ENCODE results near the gene RANBP17.

The RANBP17 gene

DNA sequence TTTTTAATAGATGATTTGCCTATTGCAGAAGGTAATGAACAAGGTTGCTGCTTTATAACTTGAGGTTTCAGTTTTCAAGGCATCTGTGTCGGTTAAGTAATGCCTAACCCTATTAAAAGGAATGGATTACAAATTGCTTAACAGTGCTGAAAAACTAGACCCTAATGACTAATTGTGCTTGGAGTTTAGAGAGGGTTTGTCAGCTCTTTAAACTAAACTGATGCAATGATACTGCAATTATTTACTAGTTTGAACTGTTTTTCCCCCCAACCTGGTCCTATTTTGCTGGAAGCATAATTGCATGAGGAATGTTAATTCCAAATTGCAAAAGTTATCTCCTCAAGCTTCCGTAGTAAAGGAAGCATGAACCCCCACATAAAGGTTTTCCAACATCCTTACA is 407.9 kb downstream of the RANBP17 start (continued):
- TF ChIP-seq ZBTB44 (tag by site-specific recombination; IDR thresholded peaks at IDR 0.05) (peak; percentile 76), YY1 (tag by site-specific recombination; IDR thresholded peaks at IDR 0.05) (no peak), CTCF (tag by site-specific recombination; IDR thresholded peaks at IDR 0.05) (no peak), REPIN1 (tag by site-specific recombination; IDR thresholded peaks at IDR 0.05; ENCODE audit: low read depth) (no peak), ZNF174 (tag by site-specific recombination; IDR thresholded peaks at IDR 0.05) (no peak)

GRCh38 chr5:171270136-171270535 is 408.3 kb downstream of the RANBP17 start:
- no peaks in the 10 kb centered on the region for H3K9me3 ChIP-seq (ENCODE audit: control insufficient read depth, insufficient read depth, low read depth, low read length)
- TF ChIP-seq PRDM1 (tag by site-specific recombination; IDR thresholded peaks at IDR 0.05), result no peak
- TF ChIP-seq ZNF670 (tag by site-specific recombination; IDR thresholded peaks at IDR 0.05; ENCODE audit: low read depth), result no peak
- TF ChIP-seq YY2 (tag by site-specific recombination; IDR thresholded peaks at IDR 0.05), result no peak
- TF ChIP-seq ZSCAN23 (tag by site-specific recombination; IDR thresholded peaks at IDR 0.05), result no peak
- H3K27ac ChIP-seq (ENCODE audit: extremely low read depth, low read depth, low read length), result no peak overlapping the region
- peaks cover 3% of the 10 kb centered on the region for H3K4me1 ChIP-seq (ENCODE audit: control insufficient read depth, insufficient read depth, low read length)
- H3K36me3 ChIP-seq (ENCODE audit: control insufficient read depth in 2 of 2, insufficient read depth in 1 of 2, low read length in 2 of 2), result no peaks in the 10 kb centered on the region
- ChIA-PET CTCF (interaction anchor here (0.6 to 0.7 kb wide), 3 partner anchors 72 to 1179 kb away, joined by 3 read pairs; no protein-coding TSS in a partner anchor), POLR2A (no interaction called here)
- H3K4me3 ChIP-seq (ENCODE audit: low read depth, low read length), result no peak overlapping the region

DNA sequence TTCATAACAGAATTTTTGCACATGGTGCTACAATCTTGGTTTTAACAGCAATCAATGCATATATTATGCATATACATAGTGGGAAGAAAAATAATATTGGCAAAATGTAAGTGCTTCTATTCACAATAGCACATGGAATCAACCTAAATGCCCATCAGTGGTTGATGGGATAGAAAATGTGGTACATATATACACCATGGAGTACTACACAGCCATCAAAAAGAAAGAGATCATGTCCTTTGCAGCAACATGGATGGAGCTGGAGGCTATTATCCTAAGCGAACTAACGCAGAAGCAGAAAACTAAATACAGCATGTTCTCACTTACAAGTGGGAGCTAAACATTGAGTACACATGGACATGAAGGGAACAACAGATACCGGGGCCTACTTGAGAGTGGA is 410.0 kb downstream of the RANBP17 start:
- Histone ChIP-seq H3K4me1 (ENCODE audit: control insufficient read depth, insufficient read depth, low read length) (peaks cover 14% of the 10 kb centered on the region), H3K27ac (ENCODE audit: extremely low read depth, low read depth, low read length) (no peak overlapping the region), H3K9me3 (ENCODE audit: control insufficient read depth, insufficient read depth, low read depth, low read length) (no peaks in the 10 kb centered on the region), H3K4me3 (ENCODE audit: low read depth, low read length) (no peak overlapping the region), H3K36me3 (ENCODE audit: control insufficient read depth in 2 of 2, insufficient read depth in 1 of 2, low read length in 2 of 2) (no peaks in the 10 kb centered on the region)
- ChIA-PET CTCF (interaction anchor here (0.6 to 3.5 kb wide), 9 partner anchors 9 to 793 kb away, joined by 4 to 49 read pairs (median 5); no protein-coding TSS in a partner anchor), POLR2A (no interaction called here)
- TF ChIP-seq ZNF146 (tag by site-specific recombination; IDR thresholded peaks at IDR 0.05) (peak; percentile 97), ZNF580 (tag by site-specific recombination; IDR thresholded peaks at IDR 0.05) (peak; percentile 75; the same call in 1 of the 2 replicates), ZNF148 (tag by site-specific recombination; IDR thresholded peaks at IDR 0.05; ENCODE audit: borderline replicate concordance) (no peak)
- TF ChIP-seq, protein P1, sequence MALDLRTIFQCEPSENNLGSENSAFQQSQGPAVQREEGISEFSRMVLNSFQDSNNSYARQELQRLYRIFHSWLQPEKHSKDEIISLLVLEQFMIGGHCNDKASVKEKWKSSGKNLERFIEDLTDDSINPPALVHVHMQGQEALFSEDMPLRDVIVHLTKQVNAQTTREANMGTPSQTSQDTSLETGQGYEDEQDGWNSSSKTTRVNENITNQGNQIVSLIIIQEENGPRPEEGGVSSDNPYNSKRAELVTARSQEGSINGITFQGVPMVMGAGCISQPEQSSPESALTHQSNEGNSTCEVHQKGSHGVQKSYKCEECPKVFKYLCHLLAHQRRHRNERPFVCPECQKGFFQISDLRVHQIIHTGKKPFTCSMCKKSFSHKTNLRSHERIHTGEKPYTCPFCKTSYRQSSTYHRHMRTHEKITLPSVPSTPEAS (tag by site-specific recombination; IDR thresholded peaks at IDR 0.05), result no peak
